Measurements from ENCODE around the gene FAF1. TPM values are rescaled to one million over a fixed set of nuclear protein-coding genes. Genes with fewer than 3 reads are reported as not detected.

The FAF1 gene
- total RNA-seq, 1 experiment from 2014 or later: 73.2 TPM

DNA sequence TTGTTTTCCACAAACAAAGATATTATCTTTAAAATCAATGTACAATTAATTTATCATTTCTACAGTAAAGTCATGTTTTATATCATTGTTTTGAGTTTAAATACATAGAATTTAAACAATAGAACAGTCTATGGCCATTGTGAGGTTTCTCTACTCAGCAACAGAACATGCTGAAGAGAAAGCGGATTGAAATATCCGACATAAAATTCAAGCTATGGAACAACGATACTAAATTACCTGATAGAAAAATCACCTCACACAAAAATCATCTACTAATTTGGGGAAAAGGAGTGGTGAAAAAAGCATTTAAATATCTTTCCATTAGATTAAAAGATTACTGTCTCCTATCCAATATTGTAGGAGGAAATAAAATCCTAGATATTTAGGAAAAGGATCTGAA lies 22.5 kb upstream of the FAF1 start:
- Histone ChIP-seq H3K36me3 (ENCODE audit: control insufficient read depth in 1 of 2, insufficient read depth in 2 of 2, low read length in 2 of 2) (no peaks in the 10 kb centered on the region), H3K4me2 (ENCODE audit: low read length) (no peak overlapping the region), H4K20me1 (ENCODE audit: insufficient read depth) (no peaks in the 10 kb centered on the region), H2AFZ (ENCODE audit: low read depth, low read length, poor library complexity, severe bottlenecking) (peak overlapping the region; percentile 1), H3K4me3 (replicated peaks in 1 of 2; ENCODE audit: low read depth in 1 of 2, low read length in 2 of 2) (no peak overlapping the region), H3K27ac (ENCODE audit: low read depth, low read length) (no peak overlapping the region), H3K9ac (ENCODE audit: low read length) (no peak overlapping the region), H3K79me2 (ENCODE audit: insufficient read depth, low read length) (no peaks in the 10 kb centered on the region), H3K4me1 (ENCODE audit: control insufficient read depth in 1 of 2, insufficient read depth in 2 of 2, low read length in 2 of 2) (peaks cover 6 to 13% of the 10 kb centered on the region in 2 experiments; a peak in 3 of 4 replicates), H3K27me3 (ENCODE audit: insufficient read depth, low read length) (no peaks in the 10 kb centered on the region), H3K9me3 (ENCODE audit: control insufficient read depth in 1 of 2, insufficient read depth in 1 of 2, low read depth in 1 of 2, low read length in 2 of 2) (no peaks in the 10 kb centered on the region), H3K9me2 (ENCODE audit: insufficient read depth) (no peaks in the 10 kb centered on the region)
- ChIA-PET RAD21 (ENCODE audit: low non-redundant PET in 1 of 2, low total read pairs in 2 of 2, uncharacterized antibody in 2 of 2, unreplicated experiment in 2 of 2) (no interaction called here), CTCF (no interaction called here), POLR2A (interaction anchor here (0.6 kb wide), 1 partner anchor 156 kb away, joined by 3 read pairs; no protein-coding TSS in a partner anchor)
- intact Hi-C loops (cut with micrococcal nuclease): no loop called here
- no peak for ATAC-seq
- no peak for DNase-seq (ENCODE audit: low read depth, low spot score)
- no peak for TF ChIP-seq POLR2A (IDR thresholded peaks at IDR 0.05; ENCODE audit: borderline replicate concordance, extremely low read depth, insufficient read depth, insufficient read length)
- TF ChIP-seq, protein P1, sequence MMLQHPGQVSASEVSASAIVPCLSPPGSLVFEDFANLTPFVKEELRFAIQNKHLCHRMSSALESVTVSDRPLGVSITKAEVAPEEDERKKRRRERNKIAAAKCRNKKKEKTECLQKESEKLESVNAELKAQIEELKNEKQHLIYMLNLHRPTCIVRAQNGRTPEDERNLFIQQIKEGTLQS (IDR thresholded peaks at IDR 0.05): no peak
- no peak for TF ChIP-seq TCF7L2 (IDR thresholded peaks at IDR 0.05; ENCODE audit: borderline replicate concordance, extremely low read depth, insufficient read depth, insufficient read length)
- no peak for TF ChIP-seq SP1 (IDR thresholded peaks at IDR 0.05; ENCODE audit: low read depth)
- TF ChIP-seq RAD21 (IDR thresholded peaks at IDR 0.05; ENCODE audit: low read depth): no peak
- TF ChIP-seq ZFX (IDR thresholded peaks at IDR 0.05): no peak
- TF ChIP-seq CBX3 (IDR thresholded peaks at IDR 0.05; ENCODE audit: low read depth): no peak
- TF ChIP-seq POLR2AphosphoS5 (IDR thresholded peaks at IDR 0.05; ENCODE audit: low read depth, low read length): no peak
- TF ChIP-seq CEBPB (IDR thresholded peaks at IDR 0.05; ENCODE audit: low read depth): no peak
- no peak for TF ChIP-seq EGR1 (IDR thresholded peaks at IDR 0.05; ENCODE audit: low read depth)
- no peak for TF ChIP-seq ZNF274 (IDR thresholded peaks at IDR 0.05; ENCODE audit: low read depth, low read length)
- TF ChIP-seq ELF1 (IDR thresholded peaks at IDR 0.05; ENCODE audit: borderline replicate concordance, low read depth): no peak
- TF ChIP-seq EZH2 (IDR thresholded peaks at IDR 0.05): no peak
- TF ChIP-seq JUND (IDR thresholded peaks at IDR 0.05): no peak
- TF ChIP-seq, protein P2, sequence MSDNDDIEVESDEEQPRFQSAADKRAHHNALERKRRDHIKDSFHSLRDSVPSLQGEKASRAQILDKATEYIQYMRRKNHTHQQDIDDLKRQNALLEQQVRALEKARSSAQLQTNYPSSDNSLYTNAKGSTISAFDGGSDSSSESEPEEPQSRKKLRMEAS (IDR thresholded peaks at IDR 0.05): no peak
- BruUV-seq (replicated peaks): no TSS peak
